ENCODE data around the gene WDR86. TPM values are rescaled to one million over a fixed set of nuclear protein-coding genes. Genes with fewer than 3 reads are reported as not detected.

The WDR86 gene
- polyA plus RNA-seq, 1 experiment, result 0.04 TPM

DNA sequence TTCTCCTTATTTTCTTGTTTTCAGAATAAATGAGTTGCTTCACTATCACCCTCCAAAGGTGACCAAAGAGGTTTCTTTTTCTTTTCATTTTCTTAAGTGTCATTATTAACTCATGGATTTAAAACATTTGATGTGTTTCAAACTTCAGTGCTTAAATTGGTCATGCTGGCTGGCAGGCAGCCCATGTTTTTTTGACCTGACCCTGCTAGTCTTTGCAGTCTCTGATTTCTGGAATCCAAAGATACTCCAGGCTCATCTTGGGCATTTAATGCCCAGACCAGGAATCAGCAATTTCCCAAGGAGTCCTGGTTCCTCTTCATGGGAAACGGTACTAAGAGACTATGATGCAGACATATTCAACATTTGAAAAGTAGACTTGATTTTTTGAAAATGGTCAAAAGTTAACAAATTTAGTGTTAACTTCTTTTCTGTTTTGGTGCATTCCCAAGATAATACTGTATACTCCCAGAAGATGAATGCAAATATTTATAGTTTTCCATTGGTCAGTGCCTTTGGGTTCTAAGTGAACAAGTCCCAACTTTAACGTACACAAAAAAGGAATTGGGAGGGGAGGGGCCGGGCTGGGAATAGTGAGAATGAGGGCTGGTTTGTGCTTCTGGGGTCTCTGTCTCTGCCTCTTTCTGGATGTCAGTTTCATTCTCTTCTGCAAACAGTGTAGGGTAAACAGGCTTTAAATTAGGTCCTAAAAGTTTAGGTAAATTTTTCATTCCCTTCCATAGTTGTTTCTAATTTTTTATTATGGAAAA lies 48.5 kb downstream of the WDR86 start:
- TF ChIP-seq, protein P1, sequence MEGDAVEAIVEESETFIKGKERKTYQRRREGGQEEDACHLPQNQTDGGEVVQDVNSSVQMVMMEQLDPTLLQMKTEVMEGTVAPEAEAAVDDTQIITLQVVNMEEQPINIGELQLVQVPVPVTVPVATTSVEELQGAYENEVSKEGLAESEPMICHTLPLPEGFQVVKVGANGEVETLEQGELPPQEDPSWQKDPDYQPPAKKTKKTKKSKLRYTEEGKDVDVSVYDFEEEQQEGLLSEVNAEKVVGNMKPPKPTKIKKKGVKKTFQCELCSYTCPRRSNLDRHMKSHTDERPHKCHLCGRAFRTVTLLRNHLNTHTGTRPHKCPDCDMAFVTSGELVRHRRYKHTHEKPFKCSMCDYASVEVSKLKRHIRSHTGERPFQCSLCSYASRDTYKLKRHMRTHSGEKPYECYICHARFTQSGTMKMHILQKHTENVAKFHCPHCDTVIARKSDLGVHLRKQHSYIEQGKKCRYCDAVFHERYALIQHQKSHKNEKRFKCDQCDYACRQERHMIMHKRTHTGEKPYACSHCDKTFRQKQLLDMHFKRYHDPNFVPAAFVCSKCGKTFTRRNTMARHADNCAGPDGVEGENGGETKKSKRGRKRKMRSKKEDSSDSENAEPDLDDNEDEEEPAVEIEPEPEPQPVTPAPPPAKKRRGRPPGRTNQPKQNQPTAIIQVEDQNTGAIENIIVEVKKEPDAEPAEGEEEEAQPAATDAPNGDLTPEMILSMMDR (IDR thresholded peaks at IDR 0.05; ENCODE audit: insufficient read depth, low read depth, low read length), result no peak
- no peak for DNase-seq (ENCODE audit: low read depth)
- H3K27me3 ChIP-seq (ENCODE audit: control insufficient read depth, insufficient read depth, low read length), result no peaks in the 10 kb centered on the region
- H3K36me3 ChIP-seq (ENCODE audit: control insufficient read depth, insufficient read depth, low read length), result peaks cover 8% of the 10 kb centered on the region
- no peak overlapping the region for H3K4me3 ChIP-seq (ENCODE audit: low read depth, low read length)
- ChIA-PET CTCF (interaction anchor here (1.0 to 3.7 kb wide), 3 partner anchors 8 to 87 kb away, joined by 3 to 20 read pairs (median 17); no protein-coding TSS in a partner anchor), POLR2A (no interaction called here)

DNA sequence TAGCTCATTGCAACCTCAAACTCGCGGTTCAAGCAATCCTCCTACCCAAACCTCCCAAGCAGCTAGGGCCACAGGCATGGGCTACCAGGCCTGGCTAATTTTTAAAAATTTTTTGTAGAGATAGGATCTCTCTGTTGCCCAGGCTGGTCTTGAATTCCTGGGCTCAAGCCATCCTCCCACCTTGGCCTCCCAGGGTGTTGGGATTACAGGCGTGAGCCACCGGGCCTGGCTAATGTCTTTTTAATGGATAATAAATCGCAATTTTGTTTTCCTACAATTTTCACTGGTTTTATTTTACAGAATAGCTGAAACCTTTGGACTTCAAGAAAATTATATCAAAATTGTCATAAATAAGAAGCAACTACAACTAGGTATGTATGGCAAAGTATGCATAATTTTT lies 57.3 kb downstream of the WDR86 start:
- TF ChIP-seq, protein P1 (IDR thresholded peaks at IDR 0.05; ENCODE audit: insufficient read depth, low read depth, low read length), result no peak
- H3K4me3 ChIP-seq (ENCODE audit: low read depth, low read length), result no peak overlapping the region
- ChIA-PET CTCF (interaction anchor here (0.8 to 5.6 kb wide), 11 partner anchors 10 to 407 kb away, joined by 3 to 54 read pairs (median 6); partner anchors contain the start of gene NUB1), POLR2A (no interaction called here)
- DNase-seq (ENCODE audit: low read depth), result no peak
- peaks cover 20% of the 10 kb centered on the region for H3K36me3 ChIP-seq (ENCODE audit: control insufficient read depth, insufficient read depth, low read length)
- no peaks in the 10 kb centered on the region for H3K27me3 ChIP-seq (ENCODE audit: control insufficient read depth, insufficient read depth, low read length)

DNA sequence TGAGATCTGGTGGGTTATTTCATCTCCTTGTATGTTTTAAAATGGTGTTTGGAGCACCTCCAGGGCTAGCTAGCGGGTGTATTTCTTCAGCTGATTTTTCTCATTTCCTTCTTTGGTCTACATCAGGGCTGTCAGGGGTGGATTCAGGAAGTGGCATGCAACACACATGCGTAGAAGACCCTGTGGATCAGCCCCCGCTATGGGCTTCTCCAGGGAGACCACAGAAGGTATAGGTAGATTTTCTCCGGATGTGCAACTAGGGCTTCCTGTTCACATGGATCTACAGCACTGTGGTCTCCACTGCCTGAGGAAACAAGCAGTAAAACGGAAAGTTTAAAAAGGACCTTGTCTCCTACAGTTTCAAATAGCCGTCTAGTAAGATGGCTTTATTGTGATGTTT lies 57.9 kb downstream of the WDR86 start:
- no peak overlapping the region for H3K4me3 ChIP-seq (ENCODE audit: low read depth, low read length)
- TF ChIP-seq, protein P1 (IDR thresholded peaks at IDR 0.05; ENCODE audit: insufficient read depth, low read depth, low read length), result no peak
- H3K27me3 ChIP-seq (ENCODE audit: control insufficient read depth, insufficient read depth, low read length), result no peaks in the 10 kb centered on the region
- POLR2A ChIA-PET, result no interaction called here
- CTCF ChIA-PET, result interaction anchor here (0.8 to 5.3 kb wide), 9 partner anchors 9 to 402 kb away, joined by 3 to 54 read pairs (median 7); partner anchors contain the start of gene NUB1
- no peak for DNase-seq (ENCODE audit: low read depth)
- peaks cover 20% of the 10 kb centered on the region for H3K36me3 ChIP-seq (ENCODE audit: control insufficient read depth, insufficient read depth, low read length)

DNA sequence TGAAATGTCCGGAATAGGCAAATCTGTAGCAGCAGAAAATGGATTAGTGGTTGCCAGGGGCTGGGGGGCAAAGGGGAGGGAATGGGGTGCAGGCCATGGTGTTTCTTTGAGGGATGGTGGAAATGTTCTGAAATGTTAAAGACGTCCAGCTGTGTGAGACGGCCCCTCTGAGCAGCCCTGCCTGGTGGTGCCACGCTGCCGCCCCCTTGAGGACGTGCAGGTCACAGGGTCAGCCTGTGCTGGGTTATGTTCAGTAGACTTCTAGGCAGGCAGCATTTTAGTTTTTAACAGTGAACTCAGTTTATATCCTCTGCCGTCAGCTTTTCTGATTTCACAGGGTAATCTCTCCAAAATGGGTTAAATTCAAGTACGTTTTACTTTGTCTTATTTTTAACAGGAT lies 58.8 kb downstream of the WDR86 start:
- Histone ChIP-seq H3K4me3 (ENCODE audit: low read depth, low read length) (no peak overlapping the region), H3K27me3 (ENCODE audit: control insufficient read depth, insufficient read depth, low read length) (no peaks in the 10 kb centered on the region), H3K36me3 (ENCODE audit: control insufficient read depth, insufficient read depth, low read length) (peaks cover 25% of the 10 kb centered on the region)
- ChIA-PET CTCF (interaction anchor here (0.8 to 5.3 kb wide), 12 partner anchors 10 to 122 kb away, joined by 3 to 54 read pairs (median 6); partner anchors contain the start of gene NUB1), POLR2A (no interaction called here)
- no peak for DNase-seq (ENCODE audit: low read depth)
- TF ChIP-seq, protein P1 (IDR thresholded peaks at IDR 0.05; ENCODE audit: insufficient read depth, low read depth, low read length), result 0 out of 2 replicates have a peak, but pooled peaks have one; percentile 17

DNA sequence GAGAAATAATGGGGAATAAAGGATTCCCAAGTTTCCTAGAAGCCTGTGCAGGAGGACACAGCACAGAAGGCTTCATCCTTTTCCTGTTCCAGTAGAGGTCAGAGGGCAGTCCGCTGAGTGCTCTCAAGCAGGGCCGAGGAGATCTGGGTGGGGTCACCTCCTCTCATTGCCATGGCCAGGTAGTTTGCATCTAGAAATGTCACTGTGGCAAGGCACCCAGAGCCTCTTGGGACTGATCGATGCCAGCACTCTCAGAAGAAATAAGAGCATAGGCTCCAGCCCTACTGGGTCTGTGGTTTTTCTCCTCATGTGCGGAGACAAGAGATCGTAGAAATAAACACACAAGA lies 60.4 kb downstream of the WDR86 start:
- Histone ChIP-seq H3K4me3 (ENCODE audit: low read depth, low read length) (no peak overlapping the region), H3K36me3 (ENCODE audit: control insufficient read depth, insufficient read depth, low read length) (peaks cover 24% of the 10 kb centered on the region), H3K27me3 (ENCODE audit: control insufficient read depth, insufficient read depth, low read length) (no peaks in the 10 kb centered on the region)
- ChIA-PET CTCF (interaction anchor here (1.1 to 3.6 kb wide), 6 partner anchors 14 to 99 kb away, joined by 4 to 20 read pairs (median 7); no protein-coding TSS in a partner anchor), POLR2A (no interaction called here)
- TF ChIP-seq, protein P1 (IDR thresholded peaks at IDR 0.05; ENCODE audit: insufficient read depth, low read depth, low read length), result no peak
- no peak for DNase-seq (ENCODE audit: low read depth)
